Adrenal gland (tissue), 5 donors: ENCODE measurements around the gene ME1.

Source experiments
- POLR2A ChIP-seq, 2 donors: fragments of 450-650 bp; IDR thresholded peaks; one replicate each; pipeline ENCODE4 v1.6.1; 2017; ENCODE audit warnings: antibody characterized with exemption in 2 of 2, mild to moderate bottlenecking in 2 of 2, moderate library complexity in 1 of 2
- TF ChIP-seq, protein P1 (sequence below), 6 experiments: fragments of 450-650 bp in 4 of 6; fragments of 200-600 bp in 2 of 6; sonication (generic) in 1 of 6; IDR thresholded peaks; 1 replicate in 5 of 6; 2 replicates in 1 of 6; pipeline versions ENCODE4 v1.5.1 to v1.8.0; 2016 to 2021; ENCODE audit warnings: antibody characterized with exemption in 6 of 6, mild to moderate bottlenecking in 2 of 6, moderate library complexity in 1 of 6
- donor health status: DM: no; HTN: no; CAD: no.

DNA sequence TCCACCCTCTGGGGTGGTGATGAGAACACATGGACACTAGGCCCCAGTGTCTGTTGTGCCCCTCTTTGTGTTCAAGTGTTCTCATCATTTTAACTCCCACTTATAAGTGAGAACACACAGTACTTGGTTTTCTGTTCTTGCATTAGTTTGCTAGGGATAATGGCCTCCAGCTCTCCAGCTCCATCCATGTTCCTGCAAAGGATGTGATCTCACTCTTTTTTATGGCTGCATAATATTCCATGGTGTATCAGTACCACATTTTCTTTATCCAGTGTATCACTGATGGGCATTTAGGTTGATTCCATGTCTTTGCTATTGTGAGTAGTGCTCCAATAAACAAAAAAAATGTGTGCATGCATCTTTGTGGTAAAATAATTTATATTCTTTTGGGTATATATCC lies 170.3 kb downstream of the ME1 start:
- no peak for TF ChIP-seq POLR2A (IDR thresholded peaks at IDR 0.05)
- TF ChIP-seq, protein P1, sequence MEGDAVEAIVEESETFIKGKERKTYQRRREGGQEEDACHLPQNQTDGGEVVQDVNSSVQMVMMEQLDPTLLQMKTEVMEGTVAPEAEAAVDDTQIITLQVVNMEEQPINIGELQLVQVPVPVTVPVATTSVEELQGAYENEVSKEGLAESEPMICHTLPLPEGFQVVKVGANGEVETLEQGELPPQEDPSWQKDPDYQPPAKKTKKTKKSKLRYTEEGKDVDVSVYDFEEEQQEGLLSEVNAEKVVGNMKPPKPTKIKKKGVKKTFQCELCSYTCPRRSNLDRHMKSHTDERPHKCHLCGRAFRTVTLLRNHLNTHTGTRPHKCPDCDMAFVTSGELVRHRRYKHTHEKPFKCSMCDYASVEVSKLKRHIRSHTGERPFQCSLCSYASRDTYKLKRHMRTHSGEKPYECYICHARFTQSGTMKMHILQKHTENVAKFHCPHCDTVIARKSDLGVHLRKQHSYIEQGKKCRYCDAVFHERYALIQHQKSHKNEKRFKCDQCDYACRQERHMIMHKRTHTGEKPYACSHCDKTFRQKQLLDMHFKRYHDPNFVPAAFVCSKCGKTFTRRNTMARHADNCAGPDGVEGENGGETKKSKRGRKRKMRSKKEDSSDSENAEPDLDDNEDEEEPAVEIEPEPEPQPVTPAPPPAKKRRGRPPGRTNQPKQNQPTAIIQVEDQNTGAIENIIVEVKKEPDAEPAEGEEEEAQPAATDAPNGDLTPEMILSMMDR (IDR thresholded peaks at IDR 0.05): no peak
